ENCODE data around the gene SELENOM.

SELENOM gene

DNA sequence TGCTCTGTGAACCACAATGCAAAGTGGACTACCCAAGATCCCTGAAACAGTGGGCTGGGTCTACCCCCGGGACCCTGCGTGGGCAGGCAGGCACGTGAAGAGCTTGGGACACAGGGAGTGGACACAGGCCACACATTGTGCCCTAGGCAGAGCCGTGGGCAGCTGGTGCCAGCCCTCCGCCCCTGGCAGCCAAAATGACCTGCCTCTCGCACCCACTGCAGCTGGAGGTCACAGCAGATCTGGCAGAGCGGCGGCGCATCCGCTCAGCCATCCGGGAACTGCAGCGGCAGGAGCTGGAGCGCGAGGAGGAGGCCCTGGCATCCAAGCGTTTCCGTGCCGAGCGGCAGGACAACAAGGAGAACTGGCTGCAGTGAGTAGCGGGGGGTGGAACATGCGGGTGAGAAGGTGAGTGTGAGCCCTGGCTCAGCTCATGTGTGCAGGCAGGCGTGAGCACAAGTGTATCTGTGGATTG is 19.6 kb downstream of the SELENOM start:
- no peaks in the 10 kb centered on the region for H3K36me3 ChIP-seq (ENCODE audit: insufficient read depth, low read depth, low read length)
- H3K27ac ChIP-seq (ENCODE audit: low read length): no peak overlapping the region
- no peak overlapping the region for H3K9ac ChIP-seq (ENCODE audit: low read depth, low read length)
- no peaks in the 10 kb centered on the region for H3K27me3 ChIP-seq (ENCODE audit: insufficient read depth, low read length)
- H3K4me1 ChIP-seq (ENCODE audit: insufficient read depth, low read length): peaks cover 8% of the 10 kb centered on the region
- no peak overlapping the region for H3K4me3 ChIP-seq (ENCODE audit: low read length)
- H3K9me3 ChIP-seq (ENCODE audit: insufficient read depth, low read depth, low read length): no peaks in the 10 kb centered on the region

DNA sequence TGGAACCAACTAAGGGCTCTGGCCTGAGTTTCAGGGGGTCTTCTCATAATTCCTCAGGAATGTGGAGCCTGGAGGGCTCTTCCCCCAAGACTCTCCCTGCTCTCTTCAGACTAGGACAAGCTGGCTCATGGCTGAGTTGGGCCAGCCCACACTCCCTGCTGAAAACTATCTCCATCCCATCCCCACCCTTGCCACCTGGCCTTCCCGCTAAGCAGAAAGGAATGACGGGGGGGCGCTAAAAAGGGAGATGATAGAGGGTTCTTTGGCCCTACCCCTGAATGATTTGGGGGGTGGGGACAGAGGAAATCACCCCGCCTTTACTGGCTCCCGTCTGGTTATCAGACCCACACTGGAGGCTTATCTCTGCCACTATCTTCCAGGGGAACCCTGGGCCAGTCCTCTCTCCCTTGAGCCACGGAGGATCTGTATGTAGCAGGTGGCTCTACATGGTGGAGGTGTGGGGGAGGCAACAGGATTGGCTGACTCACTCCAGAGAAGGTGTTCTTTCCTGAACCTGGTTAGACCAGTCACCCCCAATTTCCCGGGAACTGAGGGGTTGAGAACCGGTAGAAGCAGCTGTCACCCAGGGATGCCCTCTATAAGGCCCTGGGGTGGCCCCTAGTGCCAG is 20.6 kb downstream of the SELENOM start:
- peaks cover 8% of the 10 kb centered on the region for H3K4me1 ChIP-seq (ENCODE audit: insufficient read depth, low read length)
- no peaks in the 10 kb centered on the region for H3K9me3 ChIP-seq (ENCODE audit: insufficient read depth, low read depth, low read length)
- no peaks in the 10 kb centered on the region for H3K36me3 ChIP-seq (ENCODE audit: insufficient read depth, low read depth, low read length)
- H3K27ac ChIP-seq (ENCODE audit: low read length): no peak overlapping the region
- no peak overlapping the region for H3K9ac ChIP-seq (ENCODE audit: low read depth, low read length)
- no peak overlapping the region for H3K4me3 ChIP-seq (ENCODE audit: low read length)
- peaks cover 7% of the 10 kb centered on the region; the same call in 1 of the 2 replicates for H3K27me3 ChIP-seq (ENCODE audit: insufficient read depth, low read length)

DNA sequence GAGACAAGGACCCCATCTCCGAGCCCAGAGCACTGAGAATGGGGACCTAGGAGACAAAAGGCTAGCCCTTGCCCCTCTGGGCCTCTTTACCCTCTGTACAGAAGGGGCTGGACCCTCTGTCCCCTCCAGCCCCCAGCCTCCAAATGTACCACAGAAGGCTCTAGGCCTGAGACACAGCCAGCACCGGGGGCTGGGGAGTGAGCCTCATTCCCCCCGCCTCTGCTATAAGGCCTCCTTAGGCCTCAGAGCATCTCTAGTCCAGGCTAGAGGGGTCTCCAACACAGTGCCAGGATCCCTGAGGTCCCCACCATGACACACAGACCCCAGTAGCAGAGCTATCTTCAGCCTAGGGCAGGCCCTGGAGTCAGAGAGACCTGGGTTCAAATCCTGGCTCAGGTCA is 21.4 kb downstream of the SELENOM start:
- Histone ChIP-seq H3K4me1 (ENCODE audit: insufficient read depth, low read length) (peaks cover 11% of the 10 kb centered on the region), H3K27me3 (ENCODE audit: insufficient read depth, low read length) (peaks cover 12% of the 10 kb centered on the region; the same call in 1 of the 2 replicates), H3K9me3 (ENCODE audit: insufficient read depth, low read depth, low read length) (no peaks in the 10 kb centered on the region), H3K9ac (ENCODE audit: low read depth, low read length) (peak overlapping the region; percentile 93; the same call in 1 of the 2 replicates), H3K4me3 (ENCODE audit: low read length) (peak overlapping the region; percentile 86; the same call in 1 of the 2 replicates), H3K36me3 (ENCODE audit: insufficient read depth, low read depth, low read length) (no peaks in the 10 kb centered on the region), H3K27ac (ENCODE audit: low read length) (no peak overlapping the region)

DNA sequence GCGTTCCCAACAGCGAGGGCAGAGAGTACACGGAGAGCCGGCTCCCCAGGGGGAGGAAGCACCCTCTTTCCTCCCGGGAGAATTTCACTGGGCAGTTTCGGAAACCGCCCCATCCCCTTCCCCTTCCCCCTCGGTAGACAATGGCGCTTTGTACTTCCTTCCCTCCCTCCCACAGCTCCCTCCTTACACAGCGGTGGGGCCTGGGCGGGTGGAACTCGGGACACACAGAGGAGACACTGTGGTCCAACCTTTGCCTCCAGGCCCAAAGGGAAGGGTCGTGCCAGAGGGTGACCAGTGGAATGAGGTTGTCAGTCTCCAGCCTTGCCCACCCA is 21.9 kb downstream of the SELENOM start:
- no peaks in the 10 kb centered on the region for H3K36me3 ChIP-seq (ENCODE audit: insufficient read depth, low read depth, low read length)
- peaks cover 11% of the 10 kb centered on the region for H3K4me1 ChIP-seq (ENCODE audit: insufficient read depth, low read length)
- H3K27me3 ChIP-seq (ENCODE audit: insufficient read depth, low read length): peaks cover 12% of the 10 kb centered on the region; the same call in 1 of the 2 replicates
- H3K4me3 ChIP-seq (ENCODE audit: low read length): peak overlapping the region; percentile 86
- H3K9me3 ChIP-seq (ENCODE audit: insufficient read depth, low read depth, low read length): no peaks in the 10 kb centered on the region
- peak overlapping the region; percentile 93 for H3K9ac ChIP-seq (ENCODE audit: low read depth, low read length)
- peak overlapping the region; percentile 86 for H3K27ac ChIP-seq (ENCODE audit: low read length)

DNA sequence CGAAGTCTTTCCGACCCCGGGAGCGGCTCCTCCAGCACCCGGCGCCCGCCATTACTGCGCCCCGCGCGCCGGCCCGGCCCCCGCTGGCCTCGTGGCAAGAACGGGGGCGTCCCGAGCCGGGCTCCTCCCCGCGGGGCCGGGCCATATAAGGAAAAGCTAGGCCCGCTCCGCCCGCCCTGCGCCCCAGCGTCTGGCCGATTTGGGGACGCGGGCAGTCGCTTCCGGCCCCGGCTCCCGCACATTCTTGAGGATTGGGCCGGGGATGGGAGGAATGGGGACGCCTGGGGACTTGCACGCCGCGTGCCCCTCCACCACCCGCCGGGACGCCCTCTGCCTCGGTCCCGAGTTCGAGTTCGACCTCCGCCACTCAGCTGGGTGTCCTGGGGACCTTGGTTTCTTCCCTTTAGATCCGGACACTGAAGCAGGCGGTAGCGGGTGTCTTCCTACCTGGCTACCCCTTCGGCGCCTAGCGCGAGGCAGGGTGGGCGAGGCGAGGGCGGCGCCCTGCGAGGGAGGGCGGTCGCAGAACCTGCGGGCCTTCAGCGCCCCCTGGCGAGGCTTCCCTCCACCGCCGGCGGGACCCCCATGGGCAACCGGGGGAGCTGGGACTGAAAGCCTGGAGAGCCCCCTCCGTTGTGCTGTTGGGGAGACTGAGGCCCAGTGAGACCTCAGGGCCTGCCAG is 22.4 kb downstream of the SELENOM start:
- H3K27ac ChIP-seq (ENCODE audit: low read length): peak overlapping the region; percentile 86
- peak overlapping the region; percentile 86 for H3K4me3 ChIP-seq (ENCODE audit: low read length)
- no peaks in the 10 kb centered on the region for H3K36me3 ChIP-seq (ENCODE audit: insufficient read depth, low read depth, low read length)

DNA sequence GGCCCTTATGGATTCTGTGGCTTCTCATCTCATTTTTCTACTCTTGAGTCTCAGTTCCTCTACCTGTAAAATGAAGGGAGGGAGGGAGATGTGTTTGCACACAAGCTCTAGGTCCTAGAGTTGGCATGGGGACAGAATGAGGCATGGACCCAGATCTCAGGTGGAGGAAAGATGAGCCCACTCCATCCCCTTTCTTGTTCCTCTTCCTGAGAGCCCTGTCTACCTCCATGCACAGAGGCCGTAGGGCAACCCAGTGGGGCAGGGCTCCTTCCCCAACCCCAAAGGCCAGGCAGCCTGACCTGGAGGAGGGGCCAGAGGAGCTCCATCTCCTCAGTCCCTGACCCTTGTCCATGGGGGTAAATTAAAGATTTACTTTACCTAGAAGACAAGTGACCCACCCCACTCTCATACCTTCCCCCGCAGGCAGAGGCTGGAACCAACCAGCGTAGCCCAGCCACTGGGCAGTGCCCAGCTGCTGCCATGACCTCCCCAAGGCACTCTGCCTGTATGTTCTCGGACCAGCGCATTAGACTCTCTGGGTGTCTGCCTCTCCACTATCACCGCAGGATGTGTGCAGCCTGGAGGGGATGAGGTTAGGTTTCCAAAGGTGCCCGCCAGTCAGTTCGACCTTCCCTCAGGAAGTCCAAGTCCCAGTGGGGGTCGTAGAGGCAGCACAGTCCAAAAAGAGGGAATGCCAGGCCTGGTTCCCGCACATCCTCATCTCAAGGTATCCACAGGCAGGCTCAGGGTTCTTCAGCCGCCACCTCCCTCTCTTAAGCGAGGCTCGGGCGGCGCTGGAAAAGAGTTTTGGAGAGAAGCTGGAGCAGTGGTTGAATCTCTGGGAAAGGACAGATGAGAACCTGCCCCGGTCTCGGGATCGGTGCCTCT is 23.2 kb downstream of the SELENOM start:
- Histone ChIP-seq H3K4me1 (ENCODE audit: insufficient read depth, low read length) (peaks cover 11% of the 10 kb centered on the region), H3K4me3 (ENCODE audit: low read length) (peak overlapping the region; percentile 86)

More for the DNA sequence above, 22.4 kb downstream of the SELENOM start:
- Histone ChIP-seq H3K9ac (ENCODE audit: low read depth, low read length) (peak overlapping the region; percentile 93), H3K4me1 (ENCODE audit: insufficient read depth, low read length) (peaks cover 11% of the 10 kb centered on the region), H3K9me3 (ENCODE audit: insufficient read depth, low read depth, low read length) (no peaks in the 10 kb centered on the region), H3K27me3 (ENCODE audit: insufficient read depth, low read length) (peaks cover 12% of the 10 kb centered on the region; the same call in 1 of the 2 replicates)

DNA sequence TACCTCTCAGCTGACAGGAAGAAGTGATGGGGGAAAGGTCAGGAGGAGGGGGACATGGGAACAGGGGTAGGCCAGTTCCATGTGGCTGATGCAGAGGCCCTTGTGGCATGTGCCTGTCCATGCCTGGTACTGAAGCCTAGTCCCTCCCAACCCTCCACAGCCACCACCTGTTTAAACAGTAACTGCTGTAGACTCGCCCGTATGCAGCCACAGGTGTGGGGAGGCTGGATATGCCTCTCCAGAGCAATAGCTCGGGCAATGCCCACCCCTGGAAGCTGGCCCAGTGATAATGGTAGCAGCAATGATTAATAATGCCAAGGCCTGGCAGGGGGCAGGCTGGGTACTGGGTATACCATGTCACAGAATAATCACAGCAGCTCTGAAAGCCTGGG is 24.0 kb downstream of the SELENOM start:
- H3K9ac ChIP-seq (ENCODE audit: low read depth, low read length): peak overlapping the region; percentile 93; the same call in 1 of the 2 replicates
- no peaks in the 10 kb centered on the region for H3K9me3 ChIP-seq (ENCODE audit: insufficient read depth, low read depth, low read length)
- H3K4me3 ChIP-seq (ENCODE audit: low read length): peak overlapping the region; percentile 86; the same call in 1 of the 2 replicates
- H3K36me3 ChIP-seq (ENCODE audit: insufficient read depth, low read depth, low read length): no peaks in the 10 kb centered on the region
- H3K27me3 ChIP-seq (ENCODE audit: insufficient read depth, low read length): peaks cover 12% of the 10 kb centered on the region; the same call in 1 of the 2 replicates
- peaks cover 11% of the 10 kb centered on the region for H3K4me1 ChIP-seq (ENCODE audit: insufficient read depth, low read length)
- no peak overlapping the region for H3K27ac ChIP-seq (ENCODE audit: low read length)

More for the DNA sequence above, 23.2 kb downstream of the SELENOM start:
- H3K27me3 ChIP-seq (ENCODE audit: insufficient read depth, low read length): peaks cover 12% of the 10 kb centered on the region; the same call in 1 of the 2 replicates
- H3K27ac ChIP-seq (ENCODE audit: low read length): peak overlapping the region; percentile 57
- peak overlapping the region; percentile 93 for H3K9ac ChIP-seq (ENCODE audit: low read depth, low read length)
- H3K9me3 ChIP-seq (ENCODE audit: insufficient read depth, low read depth, low read length): no peaks in the 10 kb centered on the region
- H3K36me3 ChIP-seq (ENCODE audit: insufficient read depth, low read depth, low read length): no peaks in the 10 kb centered on the region

DNA sequence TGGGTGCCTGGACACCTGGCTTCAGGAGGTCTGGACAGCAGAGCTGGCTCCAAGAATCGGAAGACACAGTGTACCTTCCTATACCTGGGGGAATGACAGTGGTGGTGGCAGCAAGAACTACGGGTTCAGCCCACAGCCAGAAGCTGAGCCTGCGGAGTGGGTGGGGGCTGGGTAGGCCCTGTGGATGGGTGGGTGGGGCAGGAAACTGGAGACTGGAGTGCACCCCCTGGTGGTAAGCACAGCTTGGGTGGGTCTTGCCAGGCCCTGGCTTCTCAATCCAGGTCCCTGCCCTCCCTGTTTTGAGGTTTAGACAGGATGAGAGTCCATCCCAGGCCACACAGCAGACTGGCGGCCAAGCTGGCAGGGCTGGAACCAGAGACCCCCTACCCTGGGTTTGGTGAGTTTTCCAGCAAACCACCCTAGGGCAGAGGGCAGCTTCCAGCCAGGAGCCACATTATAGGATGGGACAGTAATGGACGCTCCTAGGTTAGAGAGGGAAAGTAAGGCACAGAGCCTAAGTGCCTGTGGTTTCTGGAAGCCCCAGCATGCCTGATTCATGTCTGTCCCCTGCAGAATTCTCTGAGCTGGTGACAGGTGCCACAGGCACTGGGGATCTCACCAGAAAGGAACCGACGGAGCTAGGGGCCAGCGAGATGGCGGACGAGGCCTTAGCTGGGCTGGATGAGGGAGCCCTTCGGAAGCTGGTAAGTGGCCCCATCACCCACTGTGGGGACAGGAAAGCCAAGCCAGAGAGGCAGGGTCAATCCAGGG is 24.6 kb downstream of the SELENOM start:
- no peak overlapping the region for H3K27ac ChIP-seq (ENCODE audit: low read length)
- H3K4me3 ChIP-seq (ENCODE audit: low read length): no peak overlapping the region
- H3K4me1 ChIP-seq (ENCODE audit: insufficient read depth, low read length): peaks cover 11% of the 10 kb centered on the region
- H3K9ac ChIP-seq (ENCODE audit: low read depth, low read length): no peak overlapping the region; the same call in 1 of the 2 replicates
- H3K9me3 ChIP-seq (ENCODE audit: insufficient read depth, low read depth, low read length): no peaks in the 10 kb centered on the region
- peaks cover 12% of the 10 kb centered on the region; the same call in 1 of the 2 replicates for H3K27me3 ChIP-seq (ENCODE audit: insufficient read depth, low read length)
- no peaks in the 10 kb centered on the region for H3K36me3 ChIP-seq (ENCODE audit: insufficient read depth, low read depth, low read length)

DNA sequence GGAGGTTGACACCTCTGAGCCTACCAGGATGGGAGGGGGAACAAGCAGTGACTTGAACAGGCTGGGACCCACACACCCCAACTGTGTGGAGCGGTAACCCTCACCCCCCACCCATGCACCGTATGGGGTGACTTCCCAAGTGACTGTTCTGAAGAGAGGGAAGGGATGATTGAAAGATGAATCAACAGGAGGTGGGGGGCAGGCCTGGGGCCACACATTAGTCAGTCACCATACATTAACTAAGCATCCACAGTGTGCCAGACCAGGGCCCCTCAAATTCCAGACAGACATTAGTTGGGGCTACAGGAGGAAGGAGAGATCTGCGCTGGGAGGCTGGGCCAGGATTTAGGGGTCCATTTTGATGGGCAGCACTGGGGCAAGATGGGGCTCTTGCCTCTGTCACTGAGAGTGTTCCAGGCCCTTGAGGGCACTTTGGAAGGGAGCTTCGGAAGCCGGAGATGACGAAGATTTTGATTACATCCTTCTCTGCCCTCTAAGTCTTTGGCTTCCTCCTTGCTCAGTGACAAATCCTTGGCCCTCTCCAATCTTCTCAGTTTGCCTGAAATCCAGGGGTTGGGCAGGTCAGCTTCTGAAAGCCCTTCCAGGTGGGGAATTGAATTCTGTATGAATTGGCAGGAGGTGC is 25.3 kb downstream of the SELENOM start:
- H3K27me3 ChIP-seq (ENCODE audit: insufficient read depth, low read length): peaks cover 12% of the 10 kb centered on the region; the same call in 1 of the 2 replicates
- H3K4me3 ChIP-seq (ENCODE audit: low read length): peak overlapping the region; percentile 74
- peaks cover 11% of the 10 kb centered on the region for H3K4me1 ChIP-seq (ENCODE audit: insufficient read depth, low read length)
- H3K9ac ChIP-seq (ENCODE audit: low read depth, low read length): no peak overlapping the region; the same call in 1 of the 2 replicates
- H3K27ac ChIP-seq (ENCODE audit: low read length): no peak overlapping the region
- H3K9me3 ChIP-seq (ENCODE audit: insufficient read depth, low read depth, low read length): no peaks in the 10 kb centered on the region
- H3K36me3 ChIP-seq (ENCODE audit: insufficient read depth, low read depth, low read length): no peaks in the 10 kb centered on the region

DNA sequence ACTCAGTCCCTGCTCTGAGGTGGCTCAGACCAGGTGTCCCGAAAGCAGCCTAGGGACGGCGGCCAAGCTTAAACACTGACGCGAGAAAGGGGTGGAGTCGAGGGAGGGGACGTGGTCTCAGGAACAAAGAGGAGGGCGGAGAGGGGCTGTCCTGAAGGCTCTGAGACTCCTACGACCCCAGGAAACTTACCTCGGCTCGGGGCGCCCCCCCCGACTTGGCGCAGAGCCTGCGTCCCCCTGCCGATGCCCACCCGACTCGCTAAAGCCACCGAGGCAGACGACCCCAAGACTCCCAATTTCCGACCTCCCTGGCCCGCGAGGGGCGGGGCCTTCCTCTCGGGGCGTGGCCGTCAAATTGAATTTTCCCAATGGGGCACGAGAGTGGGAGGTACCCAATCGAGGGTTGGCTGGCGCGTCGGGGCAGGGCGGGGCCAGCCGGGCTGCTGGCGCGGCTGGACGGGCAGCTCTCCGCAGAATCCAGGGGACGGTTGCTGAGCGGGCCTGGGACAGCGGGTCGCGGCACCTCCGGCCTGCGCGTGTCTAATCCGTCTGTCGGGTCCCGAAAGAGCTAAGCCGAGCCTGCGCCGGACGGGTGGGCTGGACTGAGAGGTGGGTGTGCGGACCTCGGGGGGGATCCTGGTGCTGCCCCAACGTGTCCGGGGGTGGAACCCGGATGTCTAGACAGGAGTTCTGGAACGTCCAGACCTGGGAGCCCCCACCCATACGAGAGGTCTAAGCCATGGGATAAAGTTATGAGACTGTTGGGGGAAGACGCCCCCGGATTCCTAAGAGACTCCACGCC is 26.3 kb downstream of the SELENOM start, which contains the start of gene SMTN:
SMTN (plus strand) TSS at position 471 of the 802 bp plus-strand sequence. CDS start 1,941 bp downstream, outside the sequence.
- Histone ChIP-seq H3K27me3 (ENCODE audit: insufficient read depth, low read length) (peaks cover 12% of the 10 kb centered on the region; the same call in 1 of the 2 replicates), H3K27ac (ENCODE audit: low read length) (peak within 1 kb of the TSS; percentile 38), H3K36me3 (ENCODE audit: insufficient read depth, low read depth, low read length) (no peaks in the 10 kb centered on the region), H3K4me3 (ENCODE audit: low read length) (peak within 1 kb of the TSS; percentile 74), H3K9me3 (ENCODE audit: insufficient read depth, low read depth, low read length) (no peaks in the 10 kb centered on the region), H3K4me1 (ENCODE audit: insufficient read depth, low read length) (peaks cover 11% of the 10 kb centered on the region), H3K9ac (ENCODE audit: low read depth, low read length) (peak within 1 kb of the TSS; percentile 79; the same call in 1 of the 2 replicates)
